AG09309 (cell line): ENCODE results near the gene PTRH1.

Experiments
- DNase-seq: peaks from one replicate; pipeline ENCODE4 v3.0.0-alpha.2; 2010; ENCODE audit warnings: low read depth
- H3K4me3 ChIP-seq: 2 replicates; pipeline ENCODE4 v1.5.1; 2011; ENCODE audit warnings: mild to moderate bottlenecking, low read depth, low read length, moderate library complexity; ENCODE audit not compliant: control insufficient read depth
- TF ChIP-seq, protein P1 (sequence below): IDR thresholded peaks from 2 replicates; pipeline ENCODE4 v1.5.1; 2011; ENCODE audit warnings: mild to moderate bottlenecking, low read depth, low read length, inconsistent platforms; ENCODE audit not compliant: insufficient read depth, control insufficient read depth; ENCODE audit errors: missing control alignments

The PTRH1 gene

GRCh38 chr9:127680226-127680625, 35.2 kb downstream of the PTRH1 start:
- TF ChIP-seq, protein P1, sequence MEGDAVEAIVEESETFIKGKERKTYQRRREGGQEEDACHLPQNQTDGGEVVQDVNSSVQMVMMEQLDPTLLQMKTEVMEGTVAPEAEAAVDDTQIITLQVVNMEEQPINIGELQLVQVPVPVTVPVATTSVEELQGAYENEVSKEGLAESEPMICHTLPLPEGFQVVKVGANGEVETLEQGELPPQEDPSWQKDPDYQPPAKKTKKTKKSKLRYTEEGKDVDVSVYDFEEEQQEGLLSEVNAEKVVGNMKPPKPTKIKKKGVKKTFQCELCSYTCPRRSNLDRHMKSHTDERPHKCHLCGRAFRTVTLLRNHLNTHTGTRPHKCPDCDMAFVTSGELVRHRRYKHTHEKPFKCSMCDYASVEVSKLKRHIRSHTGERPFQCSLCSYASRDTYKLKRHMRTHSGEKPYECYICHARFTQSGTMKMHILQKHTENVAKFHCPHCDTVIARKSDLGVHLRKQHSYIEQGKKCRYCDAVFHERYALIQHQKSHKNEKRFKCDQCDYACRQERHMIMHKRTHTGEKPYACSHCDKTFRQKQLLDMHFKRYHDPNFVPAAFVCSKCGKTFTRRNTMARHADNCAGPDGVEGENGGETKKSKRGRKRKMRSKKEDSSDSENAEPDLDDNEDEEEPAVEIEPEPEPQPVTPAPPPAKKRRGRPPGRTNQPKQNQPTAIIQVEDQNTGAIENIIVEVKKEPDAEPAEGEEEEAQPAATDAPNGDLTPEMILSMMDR: no peak
- no peak overlapping the region for H3K4me3 ChIP-seq
- no peak for DNase-seq

- DNase-seq: no peak
- TF ChIP-seq, protein P1: no peak
- H3K4me3 ChIP-seq: no peak overlapping the region
Measured at GRCh38 chr9:127679506-127679905, 36.0 kb downstream of the PTRH1 start.

- TF ChIP-seq, protein P1: no peak
- DNase-seq: no peak
- H3K4me3 ChIP-seq: no peak overlapping the region
Measured at GRCh38 chr9:127676638-127677037, 38.8 kb downstream of the PTRH1 start.

DNA sequence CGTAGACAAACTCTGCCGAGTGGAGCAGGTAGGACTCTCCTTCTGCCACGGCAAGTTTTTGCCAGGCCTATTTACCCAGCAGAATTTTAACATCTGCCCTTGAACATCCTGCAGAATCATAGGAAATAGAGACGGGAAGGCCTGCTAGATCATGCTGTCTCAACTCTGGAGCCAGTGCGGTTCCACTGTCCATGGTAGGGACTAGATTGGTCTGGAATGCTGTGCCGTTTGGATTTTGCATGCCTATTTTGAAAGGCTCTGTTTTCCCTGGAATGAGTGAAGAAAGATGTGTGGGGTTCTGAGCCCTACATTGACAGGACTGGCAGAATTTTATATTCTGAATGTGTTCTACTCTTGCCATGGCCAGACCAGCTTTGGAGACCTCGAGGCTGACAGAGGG, 42.2 kb downstream of the PTRH1 start:
- TF ChIP-seq, protein P1: no peak
- no peak for DNase-seq
- H3K4me3 ChIP-seq: no peak overlapping the region

GRCh38 chr9:127667906-127668305, 47.6 kb downstream of the PTRH1 start:
- TF ChIP-seq, protein P1: no peak
- DNase-seq: no peak

GRCh38 chr9:127667127-127667844, 48.2 kb downstream of the PTRH1 start:
- H3K4me3 ChIP-seq: no peak overlapping the region
- DNase-seq: no peak
- TF ChIP-seq, protein P1: no peak

More at GRCh38 chr9:127667906-127668305, 47.6 kb downstream of the PTRH1 start:
- no peak overlapping the region for H3K4me3 ChIP-seq
